Mucosa of gallbladder (tissue), 1 donor: ENCODE data around the gene RIPOR2. TPM values are rescaled to one million over a fixed set of nuclear protein-coding genes. Genes with fewer than 3 reads are reported as not detected.

Source experiments
- DNase-seq: peaks from one replicate; pipeline ENCODE4 v3.0.0-alpha.2; 2020; ENCODE audit warnings: low spot score
- total RNA-seq: library from RNA; stranded (reverse); gene quantifications from one replicate; pipeline ENCODE4 v1.2.1, GENCODE V29; 2021
- donor health status: DM: no; HTN: no; CAD: no.

Gene RIPOR2, protein sequence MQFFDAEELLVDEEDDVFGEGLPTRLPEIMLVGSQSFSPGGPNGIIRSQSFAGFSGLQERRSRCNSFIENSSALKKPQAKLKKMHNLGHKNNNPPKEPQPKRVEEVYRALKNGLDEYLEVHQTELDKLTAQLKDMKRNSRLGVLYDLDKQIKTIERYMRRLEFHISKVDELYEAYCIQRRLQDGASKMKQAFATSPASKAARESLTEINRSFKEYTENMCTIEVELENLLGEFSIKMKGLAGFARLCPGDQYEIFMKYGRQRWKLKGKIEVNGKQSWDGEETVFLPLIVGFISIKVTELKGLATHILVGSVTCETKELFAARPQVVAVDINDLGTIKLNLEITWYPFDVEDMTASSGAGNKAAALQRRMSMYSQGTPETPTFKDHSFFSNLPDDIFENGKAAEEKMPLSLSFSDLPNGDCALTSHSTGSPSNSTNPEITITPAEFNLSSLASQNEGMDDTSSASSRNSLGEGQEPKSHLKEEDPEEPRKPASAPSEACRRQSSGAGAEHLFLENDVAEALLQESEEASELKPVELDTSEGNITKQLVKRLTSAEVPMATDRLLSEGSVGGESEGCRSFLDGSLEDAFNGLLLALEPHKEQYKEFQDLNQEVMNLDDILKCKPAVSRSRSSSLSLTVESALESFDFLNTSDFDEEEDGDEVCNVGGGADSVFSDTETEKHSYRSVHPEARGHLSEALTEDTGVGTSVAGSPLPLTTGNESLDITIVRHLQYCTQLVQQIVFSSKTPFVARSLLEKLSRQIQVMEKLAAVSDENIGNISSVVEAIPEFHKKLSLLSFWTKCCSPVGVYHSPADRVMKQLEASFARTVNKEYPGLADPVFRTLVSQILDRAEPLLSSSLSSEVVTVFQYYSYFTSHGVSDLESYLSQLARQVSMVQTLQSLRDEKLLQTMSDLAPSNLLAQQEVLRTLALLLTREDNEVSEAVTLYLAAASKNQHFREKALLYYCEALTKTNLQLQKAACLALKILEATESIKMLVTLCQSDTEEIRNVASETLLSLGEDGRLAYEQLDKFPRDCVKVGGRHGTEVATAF
- total RNA-seq: 3.2 TPM

DNA sequence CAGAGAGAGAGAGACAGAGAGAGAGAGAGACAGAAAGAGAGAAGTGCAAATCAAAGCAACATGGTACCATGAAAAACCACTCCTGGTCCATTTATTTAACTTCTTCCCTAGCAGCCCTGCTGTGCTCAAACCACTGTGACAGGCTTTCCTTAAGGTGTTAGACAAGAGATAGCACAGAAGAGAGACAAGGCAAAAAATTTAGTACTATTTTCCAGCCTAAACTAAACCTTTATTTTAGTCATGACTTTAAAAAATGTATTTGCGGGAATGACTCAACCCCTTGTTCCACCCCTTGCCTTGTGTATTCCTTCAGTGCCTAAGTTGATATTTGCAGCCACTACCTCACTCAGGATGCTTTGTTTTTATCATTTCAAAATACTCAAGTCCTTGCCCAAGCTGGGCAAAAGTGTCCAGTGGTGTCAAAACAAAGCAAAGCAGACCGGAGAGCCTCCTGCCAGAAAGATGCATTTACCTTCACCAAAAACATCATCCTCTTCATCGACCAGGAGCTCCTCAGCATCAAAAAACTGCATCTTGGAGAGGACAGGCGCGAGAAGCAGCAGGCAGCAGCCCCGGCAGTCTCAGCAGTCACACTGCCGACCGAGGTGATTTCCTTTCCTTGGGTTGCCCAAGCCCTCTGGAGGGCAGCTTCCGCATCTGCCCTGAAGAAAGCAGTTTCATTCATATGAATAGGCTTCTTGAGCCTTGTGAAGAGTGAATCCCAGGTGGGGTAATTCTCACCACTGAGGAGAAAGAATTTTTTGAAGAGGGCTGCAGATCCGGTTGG is at the start of gene RIPOR2:
Gene RIPOR2 (minus strand): TSS at position 595 of the 787 bp plus-strand sequence. CDS start 62 bp downstream, at position 533.
- no peak for DNase-seq

DNA sequence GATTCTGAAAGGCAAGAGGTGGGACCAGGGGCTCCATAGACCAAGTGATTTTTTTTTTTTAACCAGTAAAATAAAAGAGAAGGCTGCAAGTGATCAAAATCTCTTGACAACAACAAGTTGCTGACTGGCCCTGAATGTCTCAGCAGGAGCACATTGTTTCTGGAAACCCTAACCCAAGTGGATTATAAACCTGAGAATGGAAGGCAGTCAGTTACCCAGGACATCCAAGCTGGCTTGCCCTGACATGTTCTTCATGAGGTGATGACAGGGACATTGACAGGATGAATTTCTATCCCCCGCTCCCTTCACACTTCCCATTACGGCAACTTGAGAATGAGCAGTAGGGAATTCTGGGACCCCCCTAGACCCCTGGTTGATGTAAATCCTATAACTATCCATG is 49.6 kb upstream of the RIPOR2 start:
- DNase-seq: no peak

DNA sequence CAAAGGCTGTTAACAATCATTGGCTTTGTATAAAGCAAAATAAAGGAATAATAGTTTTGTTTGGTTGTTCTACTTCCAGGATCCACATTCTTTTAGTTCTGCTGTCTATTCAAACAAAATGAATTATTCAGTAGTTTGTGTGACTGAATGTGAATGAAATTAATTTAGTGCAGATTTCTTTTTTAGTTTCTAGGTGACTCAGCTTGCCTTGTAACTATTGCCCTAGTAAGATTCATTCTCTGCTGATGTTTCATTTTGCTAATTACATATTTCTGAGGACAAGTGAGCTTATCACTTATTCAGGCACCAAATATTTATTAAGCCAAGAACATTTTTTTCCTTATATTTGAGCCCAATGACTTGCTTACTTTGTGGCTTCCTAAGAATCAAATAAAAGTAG is 46.5 kb upstream of the RIPOR2 start:
- DNase-seq: no peak

DNA sequence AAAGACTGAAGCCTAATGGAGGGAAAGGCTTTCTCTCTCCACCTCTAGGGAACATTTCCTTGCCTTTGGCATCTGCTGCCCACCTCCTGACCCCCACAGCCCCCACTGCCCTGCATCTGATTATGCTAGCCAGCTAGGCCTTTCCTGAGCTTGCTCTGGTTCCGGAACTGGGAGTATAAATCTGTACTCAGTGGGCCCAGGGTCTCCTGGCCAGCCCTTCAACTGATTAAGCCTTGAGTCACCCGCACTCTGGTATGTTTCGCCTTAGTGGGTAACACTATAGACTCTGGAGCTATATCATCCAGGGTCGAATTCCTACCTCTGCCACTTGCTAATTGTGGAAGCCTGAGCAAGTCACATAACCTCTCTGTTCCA is 45.6 kb upstream of the RIPOR2 start:
- DNase-seq: no peak

DNA sequence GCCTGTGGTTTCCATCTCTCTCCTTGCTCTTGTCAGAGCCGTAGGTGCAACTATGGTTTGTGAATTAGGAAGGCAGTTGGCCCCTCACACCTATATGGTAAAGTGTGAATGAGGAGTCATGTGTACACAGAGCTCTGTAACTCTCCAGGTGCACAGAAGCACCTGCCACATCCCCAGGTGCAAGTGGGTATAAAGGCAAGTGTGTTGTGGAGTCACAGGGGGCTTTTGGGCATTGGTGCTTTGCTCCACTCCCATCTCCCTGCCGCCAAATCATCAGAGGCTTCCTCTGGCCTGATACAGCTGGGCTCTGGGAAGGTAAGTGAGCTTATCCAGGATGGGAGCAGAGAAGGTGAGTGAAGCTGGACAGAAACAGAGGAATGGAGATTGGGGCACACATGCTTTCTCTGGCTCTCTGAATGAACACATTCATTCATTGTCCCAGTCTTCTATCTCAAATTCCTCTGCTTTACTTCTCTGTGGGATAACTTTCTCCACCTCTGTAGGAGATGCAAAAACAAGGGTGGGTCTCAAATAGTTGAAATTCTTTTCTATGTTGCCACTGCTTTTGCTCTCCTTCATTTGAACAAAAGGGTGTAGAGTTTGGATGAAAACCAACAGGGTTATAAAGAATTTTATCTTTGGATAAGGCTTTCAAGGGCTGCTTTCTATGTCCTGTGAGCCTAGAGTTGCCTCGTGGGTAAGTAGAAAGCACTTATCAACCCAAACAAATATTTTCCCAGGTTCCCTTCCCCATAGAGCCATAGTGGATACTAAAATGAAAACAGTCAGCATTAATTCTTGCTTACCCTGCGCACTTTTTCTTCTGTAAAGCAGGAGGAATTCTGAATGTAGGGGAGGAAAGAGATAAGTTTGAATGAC is 45.0 kb upstream of the RIPOR2 start:
- DNase-seq: no peak

DNA sequence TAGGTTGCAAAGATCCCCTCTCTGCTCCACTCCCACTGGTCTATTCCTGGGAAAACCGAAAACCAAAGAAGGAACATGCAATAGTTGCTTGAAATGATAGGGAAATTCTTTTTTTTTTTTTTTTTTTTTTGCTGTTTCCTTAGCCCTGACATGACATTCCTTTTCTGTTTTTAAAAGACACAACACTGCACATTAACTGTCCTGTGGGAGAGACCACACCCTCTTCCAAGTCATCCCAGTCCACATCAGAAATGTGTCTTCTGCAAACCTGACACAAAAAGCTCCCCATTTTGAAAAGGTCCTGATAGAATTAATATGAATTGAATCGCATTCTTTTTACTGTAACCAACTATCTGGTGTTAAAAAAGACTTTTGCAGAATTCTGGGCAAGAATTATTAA is 43.4 kb upstream of the RIPOR2 start:
- no peak for DNase-seq

DNA sequence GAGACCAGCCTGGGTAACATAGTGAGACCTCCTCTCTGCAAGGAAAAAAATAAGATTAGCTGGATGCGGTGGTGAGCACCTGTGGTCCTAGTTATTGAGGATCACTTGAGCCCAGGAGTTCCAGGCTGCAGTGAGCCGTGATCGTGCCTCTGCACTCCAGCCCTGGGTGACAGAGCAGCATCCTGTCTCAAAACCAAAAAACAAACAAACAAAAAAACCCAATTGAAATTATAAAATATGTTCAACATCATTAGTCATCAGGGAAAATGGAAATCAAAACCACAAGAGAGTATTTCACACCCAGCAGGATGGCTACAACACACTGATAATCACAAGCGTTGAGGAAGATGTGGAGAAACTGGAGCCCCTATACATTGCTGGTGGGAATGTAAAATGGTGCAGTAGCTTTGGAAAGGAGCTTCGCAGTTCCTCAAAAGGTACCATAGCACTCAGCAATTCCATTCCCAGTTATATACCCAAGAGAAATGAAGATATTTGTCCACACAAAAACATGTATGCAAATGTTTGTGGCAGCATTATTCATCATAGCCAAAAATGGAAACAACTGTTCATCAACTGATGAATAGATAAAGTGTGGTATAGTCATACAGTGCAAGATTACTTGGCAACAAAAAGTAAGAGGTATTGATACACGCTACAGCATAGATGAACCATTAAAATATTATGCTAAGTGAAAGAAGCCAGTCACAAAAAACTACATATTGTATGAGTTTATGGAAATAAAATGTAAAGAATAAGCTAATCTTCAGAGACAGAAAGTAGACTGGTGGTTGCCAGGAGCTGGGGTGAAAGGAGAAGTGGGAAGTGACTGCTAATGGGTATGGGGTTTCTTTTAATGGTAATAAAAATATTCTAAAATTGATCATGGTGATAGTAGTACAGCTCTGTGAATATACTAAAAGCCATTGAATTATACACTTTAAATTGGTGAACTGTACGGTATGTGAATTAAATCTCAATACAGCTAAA is 38.7 kb upstream of the RIPOR2 start:
- DNase-seq: no peak

DNA sequence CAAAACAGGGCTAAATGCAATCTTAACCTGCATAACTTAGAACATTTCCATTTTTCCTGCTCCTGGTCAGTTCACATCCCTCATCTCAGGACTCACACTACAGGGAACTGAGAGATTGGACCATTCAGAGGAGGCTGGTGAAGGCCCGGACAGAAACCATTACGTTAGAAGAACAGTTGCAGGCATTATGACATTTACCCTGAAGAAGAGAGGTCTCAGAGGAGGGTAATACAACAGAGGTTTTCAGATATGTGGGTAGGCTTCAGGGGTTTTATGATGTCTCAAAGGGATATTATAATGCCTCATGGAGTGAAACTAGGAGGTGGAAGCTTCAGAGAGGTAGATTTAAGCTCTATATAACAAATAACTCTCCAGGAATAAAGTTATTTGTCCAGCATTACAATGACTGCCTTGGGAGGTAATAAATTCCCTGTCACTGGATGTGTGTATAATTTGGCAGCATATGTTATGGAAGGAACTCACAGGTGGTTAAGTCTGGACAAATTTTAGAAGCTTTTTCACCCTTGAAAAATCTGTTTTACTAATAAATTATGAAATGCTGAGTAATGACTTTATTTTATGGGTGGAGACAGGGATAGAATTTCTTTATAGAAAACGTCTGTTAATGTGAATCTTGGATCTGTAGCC is 36.7 kb upstream of the RIPOR2 start:
- DNase-seq: no peak

DNA sequence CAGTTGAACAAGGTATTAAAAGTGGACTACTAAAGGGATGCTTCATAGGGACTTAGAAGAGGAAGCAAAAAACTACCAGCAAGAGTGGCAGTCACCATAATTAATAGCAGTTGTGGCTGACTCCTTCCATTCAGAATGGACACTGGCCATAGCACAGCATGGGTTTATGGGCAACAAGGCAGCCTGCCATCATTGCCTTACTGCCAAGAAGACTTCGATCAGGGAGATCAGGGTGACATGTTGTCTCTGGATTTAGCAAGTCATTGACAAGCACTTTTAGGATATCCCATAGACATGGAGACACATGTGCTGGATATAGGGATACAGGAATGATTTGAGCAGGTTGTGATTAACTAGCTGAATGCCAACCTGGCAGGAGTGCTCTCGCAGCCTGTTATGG is 35.3 kb upstream of the RIPOR2 start:
- no peak for DNase-seq

DNA sequence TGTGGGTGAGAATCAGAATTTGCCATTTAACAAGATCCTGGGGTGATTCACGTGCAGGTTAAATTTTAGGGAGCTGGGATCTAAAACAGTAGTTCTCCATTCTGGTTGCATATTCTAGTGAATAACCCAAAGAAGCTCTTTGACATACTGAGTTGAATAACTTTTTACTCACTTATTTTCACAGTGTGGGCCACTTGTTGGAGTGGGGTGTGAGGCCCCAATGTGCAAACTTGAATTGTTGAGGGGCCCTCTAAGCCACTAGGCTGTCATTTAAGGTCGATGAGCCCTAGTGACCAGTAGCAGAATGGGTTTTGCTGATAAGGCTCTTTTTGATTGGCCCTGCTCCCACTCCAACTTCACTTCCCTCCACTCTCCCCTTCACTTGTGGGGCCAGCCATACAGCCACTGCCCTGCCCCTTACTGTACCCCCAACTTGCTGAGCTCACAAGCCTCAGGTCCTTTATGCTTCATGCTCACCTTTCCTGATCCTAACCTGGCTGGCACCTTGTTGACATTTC is 33.6 kb upstream of the RIPOR2 start:
- no peak for DNase-seq

DNA sequence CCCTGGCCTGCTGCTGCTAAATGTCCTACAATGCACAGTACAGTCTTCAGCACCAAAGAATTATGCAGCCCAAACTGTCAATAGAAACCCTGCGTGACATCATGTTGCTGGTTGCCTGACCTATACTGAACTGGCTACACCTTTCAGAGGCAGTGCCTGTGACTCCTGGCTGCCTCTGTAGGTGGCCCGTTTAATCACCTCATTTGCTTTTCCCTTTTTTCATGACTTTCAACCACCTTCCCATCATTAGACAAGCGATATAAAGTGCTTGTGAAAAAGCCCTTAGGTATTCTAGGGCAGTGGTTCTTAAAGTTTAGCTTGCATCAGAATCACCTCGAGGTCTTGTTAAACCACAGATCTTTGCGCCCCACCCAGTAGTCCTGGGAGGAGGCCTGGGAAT is 33.0 kb upstream of the RIPOR2 start:
- DNase-seq: no peak

DNA sequence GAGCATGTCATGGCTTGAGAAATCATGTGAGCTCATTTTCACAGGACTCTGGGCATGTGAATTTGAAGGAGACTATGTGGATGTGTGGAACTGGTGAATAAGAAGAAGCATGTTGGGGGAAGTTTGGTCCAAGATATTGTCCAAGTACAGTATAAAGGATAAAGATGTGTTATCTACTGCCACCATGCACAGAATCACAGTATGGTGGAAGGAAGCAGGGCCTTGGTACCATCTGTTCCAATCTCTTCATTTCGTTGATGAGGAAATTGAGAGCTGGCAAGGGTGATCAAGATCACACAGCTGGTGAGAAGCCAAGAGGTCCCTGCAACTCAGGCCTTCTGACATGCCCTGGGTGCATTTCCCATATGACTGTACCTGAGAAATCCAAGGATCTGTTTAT is 31.5 kb upstream of the RIPOR2 start:
- DNase-seq: no peak

DNA sequence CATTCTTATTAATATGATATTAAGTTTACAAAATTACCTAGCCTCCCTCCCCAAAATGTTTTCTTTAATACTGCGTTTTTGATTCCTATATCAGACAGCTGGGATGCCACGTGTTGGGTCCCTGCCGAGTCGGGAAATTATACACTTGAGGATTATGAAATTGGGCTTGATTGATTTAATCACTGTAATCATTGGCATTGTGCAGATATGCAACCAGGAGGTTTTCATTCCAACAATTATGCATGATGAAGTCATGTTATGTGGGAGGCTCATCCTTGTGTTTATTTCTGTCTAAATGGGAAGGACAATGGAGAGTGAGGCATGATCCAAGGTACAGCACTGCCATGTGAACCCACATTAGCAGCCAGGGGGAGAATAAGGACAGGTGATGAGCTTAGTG is 30.6 kb upstream of the RIPOR2 start:
- DNase-seq: no peak

DNA sequence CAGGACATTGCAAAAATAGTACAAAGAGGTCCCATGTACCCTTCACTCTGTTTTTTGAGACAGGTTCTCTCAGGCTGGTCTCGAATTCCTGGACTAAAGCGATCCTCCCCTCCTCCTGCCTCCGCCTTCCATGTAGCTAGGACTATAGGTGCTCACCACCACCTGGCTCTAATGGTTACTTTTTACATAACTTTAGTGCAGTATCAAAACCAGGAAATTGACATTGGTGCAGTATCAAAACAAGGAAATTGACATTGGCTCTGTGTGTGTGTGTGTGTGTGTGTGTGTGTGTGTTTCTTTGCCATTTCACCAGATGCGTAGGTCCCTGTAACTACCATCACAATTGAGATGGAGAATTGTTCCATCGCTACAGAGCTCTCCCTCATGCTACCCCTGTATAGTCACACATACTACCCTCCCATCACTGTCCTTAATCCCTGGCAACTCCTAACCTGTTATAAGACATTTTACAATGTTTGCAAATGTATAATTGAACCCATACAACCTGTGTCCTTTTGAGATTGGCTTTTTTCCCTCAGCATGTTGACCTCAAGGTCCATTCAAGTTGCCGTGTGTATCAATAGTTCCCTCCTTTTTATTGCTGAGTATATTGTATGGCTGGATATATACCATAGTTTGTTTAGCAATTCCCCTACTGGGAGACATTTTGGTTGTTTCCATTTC is 28.3 kb upstream of the RIPOR2 start:
- DNase-seq: no peak

DNA sequence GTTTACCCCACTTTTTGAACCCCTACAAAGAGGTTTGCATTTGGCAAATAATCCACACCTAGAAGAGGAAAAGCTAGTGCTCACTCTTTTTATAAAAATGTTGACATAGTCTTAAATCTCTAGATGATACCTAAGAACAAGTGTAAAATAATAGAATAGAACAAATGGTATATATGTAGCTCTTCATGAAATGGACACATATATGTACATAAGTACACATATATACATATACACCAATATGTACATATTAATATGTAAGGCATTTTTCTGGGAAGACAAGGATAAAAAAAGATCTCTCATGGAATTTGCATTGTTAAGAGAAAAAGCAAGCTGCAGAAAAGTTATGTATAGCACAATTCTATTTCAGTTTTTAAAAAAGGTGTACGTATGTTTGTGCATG is 27.6 kb upstream of the RIPOR2 start:
- no peak for DNase-seq

DNA sequence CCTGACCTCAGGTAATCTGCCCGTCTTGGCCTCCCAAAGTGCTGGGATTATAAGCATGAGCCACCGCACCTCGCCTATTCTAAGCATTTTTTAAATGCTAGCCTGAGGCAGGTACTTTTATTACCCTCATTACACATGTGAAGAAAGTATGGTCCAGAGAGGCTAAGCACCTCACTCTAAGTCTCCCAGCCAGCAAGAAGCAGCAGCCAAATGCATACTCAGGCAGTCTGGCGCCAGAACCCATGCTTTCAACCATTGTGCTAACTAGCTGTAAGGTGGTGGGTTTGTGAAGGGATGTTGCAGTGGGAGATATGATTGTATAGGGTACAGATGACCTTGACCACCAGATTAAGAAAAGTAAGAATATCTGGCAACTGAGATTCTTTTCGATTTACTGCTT is 26.1 kb upstream of the RIPOR2 start:
- DNase-seq: no peak

DNA sequence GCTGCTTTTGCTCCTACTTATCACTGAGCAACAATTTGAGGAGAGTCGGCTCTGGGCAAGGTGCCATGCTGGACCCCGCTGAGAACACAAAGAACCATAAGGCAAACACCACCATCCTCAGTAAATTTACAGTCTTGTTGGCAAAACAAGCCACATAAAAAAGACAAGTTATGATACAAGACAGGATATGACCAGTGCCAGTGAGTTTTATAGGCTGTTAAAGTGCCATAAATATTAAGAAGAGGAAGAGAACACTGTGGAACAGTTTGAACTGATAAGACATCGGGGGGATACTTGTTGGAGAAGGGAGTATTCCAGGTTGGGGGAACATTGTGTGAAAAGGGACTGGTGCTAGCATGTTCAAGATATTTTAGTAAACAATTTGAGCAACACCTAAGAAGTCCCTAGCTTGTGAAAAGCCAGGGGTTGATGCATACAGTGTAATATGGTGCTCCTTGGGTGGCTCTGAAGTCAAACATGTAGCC is 25.3 kb upstream of the RIPOR2 start:
- no peak for DNase-seq

DNA sequence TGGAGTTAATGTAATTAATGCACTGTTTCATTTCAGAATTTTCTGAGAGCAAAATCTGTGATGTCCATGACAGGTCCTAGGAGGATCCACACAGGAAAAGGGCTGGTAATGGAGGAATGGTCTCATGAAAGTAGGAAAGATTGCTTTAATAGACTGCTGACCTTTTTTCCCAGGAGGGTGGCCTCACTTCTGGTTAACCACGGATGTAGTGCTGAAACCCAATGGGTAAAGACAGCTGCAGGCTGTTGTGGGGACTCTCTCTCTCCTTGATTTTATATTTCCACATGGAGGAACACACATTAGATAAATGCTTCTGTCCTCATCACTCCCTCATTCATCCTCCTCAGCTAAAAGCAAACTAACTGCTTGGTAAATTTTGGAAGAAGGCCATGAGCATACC is 23.6 kb upstream of the RIPOR2 start:
- no peak for DNase-seq
